ENCODE results near the gene LOC128125822.

DNA sequence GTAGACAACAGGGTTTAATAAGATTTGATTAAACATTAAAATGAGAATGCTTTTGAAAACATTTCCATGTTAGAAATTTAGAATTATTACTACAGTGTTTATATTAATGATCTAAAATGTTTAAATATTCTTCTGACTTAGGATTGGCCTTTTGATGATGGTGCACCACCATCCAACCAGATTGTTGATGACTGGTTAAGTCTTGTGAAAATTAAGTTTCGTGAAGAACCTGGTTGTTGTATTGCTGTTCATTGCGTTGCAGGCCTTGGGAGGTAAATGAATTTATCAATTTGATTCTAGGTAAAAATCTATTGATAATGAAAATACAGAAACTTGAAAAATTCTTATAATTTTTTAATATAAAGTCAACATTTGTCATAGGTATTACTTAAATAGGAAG lies 6.5 kb downstream of the LOC128125822 start:
- TF ChIP-seq, protein P1, sequence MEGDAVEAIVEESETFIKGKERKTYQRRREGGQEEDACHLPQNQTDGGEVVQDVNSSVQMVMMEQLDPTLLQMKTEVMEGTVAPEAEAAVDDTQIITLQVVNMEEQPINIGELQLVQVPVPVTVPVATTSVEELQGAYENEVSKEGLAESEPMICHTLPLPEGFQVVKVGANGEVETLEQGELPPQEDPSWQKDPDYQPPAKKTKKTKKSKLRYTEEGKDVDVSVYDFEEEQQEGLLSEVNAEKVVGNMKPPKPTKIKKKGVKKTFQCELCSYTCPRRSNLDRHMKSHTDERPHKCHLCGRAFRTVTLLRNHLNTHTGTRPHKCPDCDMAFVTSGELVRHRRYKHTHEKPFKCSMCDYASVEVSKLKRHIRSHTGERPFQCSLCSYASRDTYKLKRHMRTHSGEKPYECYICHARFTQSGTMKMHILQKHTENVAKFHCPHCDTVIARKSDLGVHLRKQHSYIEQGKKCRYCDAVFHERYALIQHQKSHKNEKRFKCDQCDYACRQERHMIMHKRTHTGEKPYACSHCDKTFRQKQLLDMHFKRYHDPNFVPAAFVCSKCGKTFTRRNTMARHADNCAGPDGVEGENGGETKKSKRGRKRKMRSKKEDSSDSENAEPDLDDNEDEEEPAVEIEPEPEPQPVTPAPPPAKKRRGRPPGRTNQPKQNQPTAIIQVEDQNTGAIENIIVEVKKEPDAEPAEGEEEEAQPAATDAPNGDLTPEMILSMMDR (IDR thresholded peaks at IDR 0.05; ENCODE audit: insufficient read depth, low read length, poor library complexity, severe bottlenecking): no peak
- TF ChIP-seq EZH2phosphoT487 (conservative IDR thresholded peaks at IDR 0.05; ENCODE audit: low read length): no peak

Data from SU-DHL-6 (cell line).